ENCODE data around the gene WDR26.

Gene WDR26

GRCh38 chr1:224432146-224432545 lies 2.5 kb downstream of the WDR26 start:
- Histone ChIP-seq H3K4me2 (ENCODE audit: low read depth, low read length, poor library complexity, severe bottlenecking) (peak overlapping the region; percentile 77), H3K27me3 (ENCODE audit: low read length) (no peaks in the 10 kb centered on the region), H3K79me2 (ENCODE audit: insufficient read depth, low read length) (peaks cover 83% of the 10 kb centered on the region), H3K27ac (ENCODE audit: low read depth, low read length) (peak overlapping the region; percentile 2; the same call in 1 of the 2 replicates), H3K4me3 (ENCODE audit: insufficient read depth, low read length, poor library complexity, severe bottlenecking) (peak overlapping the region; percentile 81), H3K9ac (ENCODE audit: low read length) (peak overlapping the region; percentile 74), H2AFZ (ENCODE audit: low read depth, low read length, severe bottlenecking) (no peak overlapping the region), H3K36me3 (ENCODE audit: low read length) (peaks cover 24% of the 10 kb centered on the region; the same call in 1 of the 2 replicates), H3K9me3 (ENCODE audit: insufficient read depth, low read length) (no peaks in the 10 kb centered on the region), H4K20me1 (ENCODE audit: low read depth, low read length) (peaks cover 12% of the 10 kb centered on the region), H3K9me2 (replicated peaks; ENCODE audit: insufficient read depth, low read length) (no peaks in the 10 kb centered on the region), H3F3A (ENCODE audit: insufficient read depth) (peaks cover 33% of the 10 kb centered on the region)
- no peak for TF ChIP-seq EZH2phosphoT487 (conservative IDR thresholded peaks at IDR 0.05; ENCODE audit: low read length)
- TF ChIP-seq CTCF (IDR thresholded peaks at IDR 0.05; ENCODE audit: insufficient read depth, low read length, poor library complexity, severe bottlenecking) = no peak

GRCh38 chr1:224431726-224432125 lies 2.9 kb downstream of the WDR26 start:
- H3K36me3 ChIP-seq (ENCODE audit: low read length) = peaks cover 24% of the 10 kb centered on the region; the same call in 1 of the 2 replicates
- H3K27me3 ChIP-seq (ENCODE audit: low read length) = no peaks in the 10 kb centered on the region
- no peak overlapping the region for H2AFZ ChIP-seq (ENCODE audit: low read depth, low read length, severe bottlenecking)
- H3K9me3 ChIP-seq (ENCODE audit: insufficient read depth, low read length) = no peaks in the 10 kb centered on the region
- H3K9ac ChIP-seq (ENCODE audit: low read length) = peak overlapping the region; percentile 74
- H3F3A ChIP-seq (ENCODE audit: insufficient read depth) = peaks cover 33% of the 10 kb centered on the region
- peak overlapping the region; percentile 81 for H3K4me3 ChIP-seq (ENCODE audit: insufficient read depth, low read length, poor library complexity, severe bottlenecking)
- H3K79me2 ChIP-seq (ENCODE audit: insufficient read depth, low read length) = peaks cover 85% of the 10 kb centered on the region
- no peaks in the 10 kb centered on the region for H3K9me2 ChIP-seq (replicated peaks; ENCODE audit: insufficient read depth, low read length)
- H4K20me1 ChIP-seq (ENCODE audit: low read depth, low read length) = peaks cover 12% of the 10 kb centered on the region
- no peak for TF ChIP-seq CTCF (IDR thresholded peaks at IDR 0.05; ENCODE audit: insufficient read depth, low read length, poor library complexity, severe bottlenecking)
- no peak for TF ChIP-seq EZH2phosphoT487 (conservative IDR thresholded peaks at IDR 0.05; ENCODE audit: low read length)
- H3K4me2 ChIP-seq (ENCODE audit: low read depth, low read length, poor library complexity, severe bottlenecking) = peak overlapping the region; percentile 77
- H3K27ac ChIP-seq (ENCODE audit: low read depth, low read length) = peak overlapping the region; percentile 2; the same call in 1 of the 2 replicates

- no peak overlapping the region for H3K9ac ChIP-seq (ENCODE audit: low read length)
- peak overlapping the region; percentile 77 for H3K4me2 ChIP-seq (ENCODE audit: low read depth, low read length, poor library complexity, severe bottlenecking)
- H3K4me3 ChIP-seq (ENCODE audit: insufficient read depth, low read length, poor library complexity, severe bottlenecking) = no peak overlapping the region
- H3K36me3 ChIP-seq (ENCODE audit: low read length) = peaks cover 29% of the 10 kb centered on the region
- H2AFZ ChIP-seq (ENCODE audit: low read depth, low read length, severe bottlenecking) = no peak overlapping the region
- peaks cover 12% of the 10 kb centered on the region for H4K20me1 ChIP-seq (ENCODE audit: low read depth, low read length)
- no peaks in the 10 kb centered on the region for H3K9me3 ChIP-seq (ENCODE audit: insufficient read depth, low read length)
- no peaks in the 10 kb centered on the region for H3K9me2 ChIP-seq (replicated peaks; ENCODE audit: insufficient read depth, low read length)
- no peaks in the 10 kb centered on the region for H3K27me3 ChIP-seq (ENCODE audit: low read length)
- peaks cover 27% of the 10 kb centered on the region for H3F3A ChIP-seq (ENCODE audit: insufficient read depth)
- TF ChIP-seq CTCF (IDR thresholded peaks at IDR 0.05; ENCODE audit: insufficient read depth, low read length, poor library complexity, severe bottlenecking) (no peak), EZH2phosphoT487 (conservative IDR thresholded peaks at IDR 0.05; ENCODE audit: low read length) (no peak)
- H3K79me2 ChIP-seq (ENCODE audit: insufficient read depth, low read length) = peaks cover 83% of the 10 kb centered on the region
- H3K27ac ChIP-seq (ENCODE audit: low read depth, low read length) = peak overlapping the region; percentile 15; the same call in 1 of the 2 replicates
Measured at GRCh38 chr1:224430511-224431113, 4.0 kb downstream of the WDR26 start.
